RWPE2 (cell line): ENCODE data around the gene CPXM2.

Experiments used
- ATAC-seq: fragments of 200-7000 bp; cut with Tn5 transposase; 3 replicates; pipeline ENCODE4 v1.9.1; 2021; ENCODE audit warnings: low read depth
- DNase-seq: peaks from one replicate; pipeline ENCODE4 v3.0.0-alpha.2; 2020; ENCODE audit warnings: low spot score
- H3K27ac ChIP-seq: fragments of 450-650 bp; 2 replicates; pipeline ENCODE4 v1.5.1; 2017; ENCODE audit warnings: mild to moderate bottlenecking; ENCODE audit not compliant: poor library complexity, severe bottlenecking
- H3K27me3 ChIP-seq: fragments of 250-450 bp; sonication (Bioruptor Pico); 2 replicates; pipeline ENCODE4 v1.5.1; 2021; ENCODE audit warnings: mild to moderate bottlenecking, moderate library complexity; ENCODE audit not compliant: insufficient read depth, poor library complexity, severe bottlenecking
- H3K36me3 ChIP-seq: fragments of 250-450 bp; sonication (Bioruptor Pico); 2 replicates; pipeline ENCODE4 v1.5.1; 2020; ENCODE audit warnings: low read depth, mild to moderate bottlenecking, moderate library complexity
- H3K4me1 ChIP-seq: fragments of 250-450 bp; sonication (Bioruptor Pico); 2 replicates; pipeline ENCODE4 v1.5.1; 2021; ENCODE audit warnings: mild to moderate bottlenecking, moderate library complexity; ENCODE audit not compliant: insufficient read depth, poor library complexity, severe bottlenecking
- H3K4me3 ChIP-seq: fragments of 250-450 bp; sonication (Bioruptor Pico); 2 replicates; pipeline ENCODE4 v1.5.1; 2021; ENCODE audit warnings: mild to moderate bottlenecking, moderate library complexity; ENCODE audit not compliant: severe bottlenecking
- H3K9me3 ChIP-seq: fragments of 250-450 bp; sonication (Bioruptor Pico); 2 replicates; pipeline ENCODE4 v1.5.1; 2021; ENCODE audit warnings: mild to moderate bottlenecking, moderate library complexity; ENCODE audit not compliant: severe bottlenecking
- CTCF ChIP-seq: fragments of 450-650 bp; IDR thresholded peaks from one replicate; pipeline ENCODE4 v1.5.1; 2017; ENCODE audit warnings: mild to moderate bottlenecking, moderate library complexity; ENCODE audit not compliant: poor library complexity, severe bottlenecking

Gene CPXM2

GRCh38 chr10:123721441-123722049 is 170.1 kb downstream of the CPXM2 start:
- DNase-seq = no peak
- H3K9me3 ChIP-seq = no peaks in the 10 kb centered on the region
- no peak overlapping the region for H3K27ac ChIP-seq
- no peaks in the 10 kb centered on the region for H3K4me1 ChIP-seq
- TF ChIP-seq CTCF = no peak
- peaks cover 7% of the 10 kb centered on the region for H3K27me3 ChIP-seq
- no peaks in the 10 kb centered on the region for H3K36me3 ChIP-seq
- no peak overlapping the region for H3K4me3 ChIP-seq
- no peak for ATAC-seq

DNA sequence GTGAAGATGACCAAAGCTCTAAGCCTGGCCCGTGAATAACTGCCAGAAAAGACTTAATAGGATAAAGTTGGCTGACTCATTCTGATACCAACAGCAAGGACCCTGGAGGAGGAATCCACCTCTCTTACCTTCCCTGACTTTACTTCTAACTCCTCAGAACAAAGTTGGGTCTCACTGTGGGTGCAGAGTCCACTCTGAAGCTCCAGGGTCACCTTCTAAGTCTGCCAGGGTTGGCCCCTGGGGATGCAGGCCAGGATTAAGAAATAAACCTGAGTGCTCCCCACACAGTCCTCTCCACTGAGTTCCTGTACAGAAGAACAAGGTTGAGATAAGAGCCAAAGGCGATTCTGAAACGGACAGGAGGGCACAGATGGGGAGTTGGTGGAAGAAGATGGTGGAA is 171.1 kb downstream of the CPXM2 start:
- Histone ChIP-seq H3K27me3 (peaks cover 7% of the 10 kb centered on the region), H3K4me1 (no peaks in the 10 kb centered on the region), H3K27ac (no peak overlapping the region), H3K9me3 (no peaks in the 10 kb centered on the region), H3K4me3 (no peak overlapping the region), H3K36me3 (no peaks in the 10 kb centered on the region)
- no peak for DNase-seq
- no peak for TF ChIP-seq CTCF
- ATAC-seq = no peak

DNA sequence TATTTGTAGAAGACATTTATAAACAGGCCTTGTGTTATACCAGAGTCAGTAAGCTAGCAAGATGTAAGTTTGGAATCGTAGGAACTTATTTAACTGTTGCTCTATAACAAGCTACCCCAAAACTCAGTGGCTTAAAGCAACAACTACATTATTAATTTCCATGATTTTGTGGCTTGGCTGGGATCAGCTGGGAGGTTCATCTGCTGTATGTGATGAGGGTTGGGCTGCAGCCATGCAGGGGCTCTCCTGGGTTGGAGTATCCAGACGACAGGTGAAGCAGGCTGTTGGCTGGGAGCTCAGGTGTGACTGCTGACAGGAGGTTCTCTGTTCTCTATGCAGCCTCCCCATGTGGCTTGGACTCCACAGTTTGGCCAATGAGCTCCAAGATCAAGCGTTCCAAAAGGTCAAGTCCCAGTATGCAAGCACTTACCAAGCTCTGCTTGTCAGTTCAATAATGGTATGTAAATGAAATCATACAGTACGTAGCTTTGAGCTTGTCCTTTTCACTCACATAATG is 173.0 kb downstream of the CPXM2 start:
- Histone ChIP-seq H3K4me3 (no peak overlapping the region), H3K4me1 (no peaks in the 10 kb centered on the region), H3K27ac (no peak overlapping the region), H3K9me3 (no peaks in the 10 kb centered on the region), H3K27me3 (peaks cover 7% of the 10 kb centered on the region), H3K36me3 (no peaks in the 10 kb centered on the region)
- ATAC-seq (no peak), DNase-seq (no peak)
- TF ChIP-seq CTCF = no peak

DNA sequence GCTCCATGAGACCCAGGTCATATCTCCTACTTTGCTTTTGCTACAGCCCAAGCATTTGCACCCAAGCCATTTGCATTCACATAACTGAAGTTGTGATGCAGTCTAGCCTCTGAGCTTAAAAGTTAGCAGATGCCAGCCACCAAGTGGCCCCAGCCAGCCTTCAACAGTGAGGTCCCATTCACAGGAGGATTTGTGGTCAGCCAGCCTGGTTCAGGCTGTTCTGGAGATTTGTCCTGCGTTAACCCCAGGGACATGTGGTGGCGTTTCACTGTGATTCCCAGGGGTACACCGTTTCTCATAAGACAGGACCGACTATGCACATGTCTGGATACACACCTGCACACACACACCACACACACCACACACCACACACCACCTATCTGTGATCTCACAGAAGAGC is 174.3 kb downstream of the CPXM2 start:
- no peaks in the 10 kb centered on the region for H3K9me3 ChIP-seq
- H3K4me1 ChIP-seq = no peaks in the 10 kb centered on the region
- no peak for TF ChIP-seq CTCF
- H3K27ac ChIP-seq = no peak overlapping the region
- ATAC-seq = no peak
- H3K27me3 ChIP-seq = peaks cover 7% of the 10 kb centered on the region
- no peak for DNase-seq
- no peaks in the 10 kb centered on the region for H3K36me3 ChIP-seq
- no peak overlapping the region for H3K4me3 ChIP-seq

GRCh38 chr10:123715546-123715945 is 176.1 kb downstream of the CPXM2 start:
- peaks cover 6% of the 10 kb centered on the region for H3K27me3 ChIP-seq
- no peak overlapping the region for H3K4me3 ChIP-seq
- ATAC-seq (no peak), DNase-seq (no peak)
- H3K36me3 ChIP-seq = no peaks in the 10 kb centered on the region
- no peak for TF ChIP-seq CTCF
- no peak overlapping the region for H3K27ac ChIP-seq
- no peaks in the 10 kb centered on the region for H3K4me1 ChIP-seq
- H3K9me3 ChIP-seq = no peaks in the 10 kb centered on the region
